Right forelimb (tissue), 1 donor: ENCODE measurements around the gene ARHGEF28.

Experiments used
- DNase-seq: peaks from one replicate; pipeline ENCODE4 v3.0.0-alpha.2; 2018

ARHGEF28 gene

GRCh38 chr5:73789851-73790281, 163.9 kb downstream of the ARHGEF28 start:
- no peak for DNase-seq

GRCh38 chr5:73791389-73791788, 165.4 kb downstream of the ARHGEF28 start:
- DNase-seq, result no peak

GRCh38 chr5:73792687-73793320, 166.8 kb downstream of the ARHGEF28 start:
- peak; percentile 76 for DNase-seq

- no peak for DNase-seq
Measured at GRCh38 chr5:73793911-73794310, 167.9 kb downstream of the ARHGEF28 start.

DNA sequence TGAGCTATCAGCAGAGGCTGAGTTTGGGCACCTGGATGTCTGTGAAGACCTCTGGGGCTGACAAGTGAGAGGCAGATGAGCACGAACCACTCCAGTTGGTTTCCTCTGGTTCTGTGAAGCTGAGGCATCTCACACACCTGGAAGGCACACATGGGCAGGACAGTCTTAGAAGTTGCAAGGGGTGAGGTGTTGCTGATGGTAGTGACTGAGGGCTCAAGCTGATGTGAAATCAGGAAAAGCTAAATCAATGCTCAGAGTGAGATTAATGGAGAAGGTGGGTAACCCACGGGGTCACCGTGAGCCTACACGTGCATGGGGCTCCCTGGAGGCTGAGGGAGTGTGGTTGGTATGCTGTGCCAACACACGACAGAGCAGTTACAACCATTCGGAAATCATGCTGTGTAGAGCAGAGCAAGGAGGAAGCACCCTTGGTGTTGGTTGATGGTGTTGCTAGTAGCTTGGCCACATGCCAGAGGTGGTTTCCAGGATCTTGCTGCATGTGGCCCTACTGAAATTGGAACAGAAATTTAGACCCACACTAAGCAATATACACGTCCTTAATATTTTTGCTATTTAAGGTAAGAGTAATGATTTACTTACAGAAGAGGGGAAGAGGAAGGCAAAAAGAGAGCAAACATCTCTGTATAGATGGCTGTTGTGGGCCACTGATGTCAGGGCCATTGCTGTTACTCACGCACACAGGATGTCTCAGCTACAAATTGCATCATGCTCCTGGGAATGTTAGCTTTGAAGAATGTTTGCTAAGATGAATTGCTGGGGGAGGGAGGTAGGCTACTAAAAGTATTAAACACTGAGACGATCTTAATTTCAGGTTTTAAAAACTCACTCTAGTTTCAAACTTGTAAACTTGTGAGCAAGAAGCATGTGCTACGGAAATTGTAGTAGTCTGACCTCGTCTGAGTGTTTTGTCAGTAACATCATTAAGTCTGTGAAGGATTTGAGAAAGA, 170.5 kb downstream of the ARHGEF28 start:
- no peak for DNase-seq

DNA sequence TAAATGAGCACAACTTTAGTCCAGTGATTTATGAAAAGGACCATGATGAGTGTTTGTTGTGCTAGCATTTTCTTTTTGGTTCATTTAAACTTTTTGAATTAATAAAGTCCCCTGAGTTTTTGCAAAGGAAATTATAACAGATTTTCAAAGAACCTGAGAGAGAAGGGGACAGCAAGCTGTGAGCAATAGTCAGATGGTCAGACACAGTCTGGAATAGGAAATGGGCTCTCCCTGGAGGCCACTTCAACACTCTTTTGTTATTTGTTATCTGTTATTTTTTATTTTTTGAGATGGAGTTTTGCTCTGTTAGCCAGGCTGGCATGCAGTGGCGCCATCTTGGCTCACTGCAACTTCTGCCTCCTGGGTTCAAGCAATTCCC, 171.1 kb downstream of the ARHGEF28 start:
- no peak for DNase-seq

GRCh38 chr5:73799401-73799972, 173.5 kb downstream of the ARHGEF28 start:
- DNase-seq, result no peak

GRCh38 chr5:73801686-73802085, 175.7 kb downstream of the ARHGEF28 start:
- no peak for DNase-seq

- DNase-seq, result no peak
Measured at GRCh38 chr5:73805449-73805848, 179.5 kb downstream of the ARHGEF28 start.

GRCh38 chr5:73808911-73809310, 182.9 kb downstream of the ARHGEF28 start:
- no peak for DNase-seq

GRCh38 chr5:73810429-73810828, 184.4 kb downstream of the ARHGEF28 start:
- DNase-seq, result no peak

GRCh38 chr5:73812457-73812856, 186.5 kb downstream of the ARHGEF28 start:
- DNase-seq, result no peak

DNA sequence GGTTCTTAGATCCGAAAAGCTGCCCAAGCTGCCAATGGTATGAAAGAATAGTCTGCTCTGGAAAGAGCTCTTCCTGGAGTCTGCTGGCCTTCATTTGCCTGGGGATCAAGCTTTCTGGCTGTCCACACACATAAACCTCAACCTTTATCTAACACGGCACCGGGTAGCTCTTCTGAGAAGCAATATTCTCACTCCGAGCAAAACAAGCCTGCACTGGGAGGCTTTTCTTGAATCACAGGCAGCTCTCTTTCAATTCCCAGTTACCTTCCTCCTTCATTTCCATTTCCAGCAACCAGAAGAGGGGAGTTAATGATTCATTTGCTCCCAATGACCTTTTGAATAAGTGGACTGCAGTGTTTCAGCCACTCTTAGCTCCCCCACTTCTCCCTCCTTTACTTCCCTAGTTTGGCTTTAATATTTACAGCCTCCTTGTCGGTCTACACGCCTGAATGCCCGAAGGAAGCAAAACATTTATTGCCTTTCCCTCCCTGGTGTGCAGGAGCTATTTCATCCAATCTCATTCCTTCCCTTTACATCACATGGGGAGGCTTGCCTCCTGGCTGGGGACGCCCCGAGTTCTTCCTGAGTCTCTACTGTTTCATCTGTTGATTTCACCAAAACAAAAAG, 187.1 kb downstream of the ARHGEF28 start:
- no peak for DNase-seq

- no peak for DNase-seq
Measured at GRCh38 chr5:73814233-73814846, 188.3 kb downstream of the ARHGEF28 start.

- no peak for DNase-seq
Measured at GRCh38 chr5:73815631-73816030, 189.6 kb downstream of the ARHGEF28 start.

DNA sequence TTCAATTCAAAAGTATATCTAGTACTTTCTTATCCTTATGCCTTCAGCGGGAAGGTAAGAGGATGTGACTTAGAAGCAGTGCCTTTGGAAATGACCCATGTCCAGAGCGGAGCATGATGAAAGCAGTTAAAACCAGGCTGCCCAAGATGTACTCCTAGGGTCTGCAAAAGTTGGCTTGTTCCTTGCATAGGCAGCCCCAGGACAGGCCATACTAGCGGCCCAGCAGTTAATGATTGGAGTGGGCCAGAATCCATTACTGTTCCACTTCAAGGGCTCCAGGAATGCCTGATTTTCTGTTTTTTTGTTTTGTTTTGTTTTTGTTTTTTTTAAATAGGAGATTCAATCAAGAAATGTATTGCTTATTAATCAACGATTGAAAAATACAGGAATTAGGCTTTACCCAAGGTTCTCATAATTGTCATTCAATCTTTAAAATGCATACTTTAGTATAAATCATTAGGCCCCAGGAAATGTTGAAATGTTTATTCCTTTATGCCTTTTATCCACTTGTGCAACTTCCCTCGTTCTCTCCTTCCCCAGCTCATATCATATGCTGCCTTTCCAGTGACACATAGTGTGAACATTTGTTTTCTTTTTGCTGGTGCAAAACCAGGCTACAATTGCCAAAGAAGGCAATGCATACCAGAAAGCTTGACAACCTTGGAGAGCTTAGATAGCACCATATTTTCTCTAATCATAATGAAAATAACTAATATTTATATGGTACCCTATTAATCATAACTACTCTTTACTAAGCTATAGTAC, 190.8 kb downstream of the ARHGEF28 start:
- no peak for DNase-seq

GRCh38 chr5:73818357-73818756, 192.4 kb downstream of the ARHGEF28 start:
- no peak for DNase-seq

DNA sequence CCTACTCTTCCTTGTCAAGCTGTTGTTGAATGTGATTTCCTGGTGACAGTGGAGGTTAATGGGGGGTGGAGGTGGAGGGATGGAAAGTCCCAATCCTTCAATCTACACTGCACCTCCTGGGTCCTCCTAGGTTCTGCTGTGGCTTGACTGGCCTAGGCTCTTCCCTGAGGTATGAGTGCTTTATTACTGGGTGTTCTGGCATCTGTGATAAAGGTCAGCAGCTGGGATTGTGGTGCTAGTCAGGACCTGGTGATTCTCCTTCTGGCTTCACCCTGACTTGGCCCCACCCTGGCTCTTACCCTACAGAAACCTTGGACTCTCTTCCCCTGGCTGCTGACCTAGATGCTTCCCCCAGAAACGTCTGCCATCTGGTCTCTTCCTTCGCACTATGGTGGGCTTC, 194.3 kb downstream of the ARHGEF28 start:
- no peak for DNase-seq

GRCh38 chr5:73821003-73821402, 195.0 kb downstream of the ARHGEF28 start:
- no peak for DNase-seq

GRCh38 chr5:73822278-73822988, 196.4 kb downstream of the ARHGEF28 start:
- no peak for DNase-seq

DNA sequence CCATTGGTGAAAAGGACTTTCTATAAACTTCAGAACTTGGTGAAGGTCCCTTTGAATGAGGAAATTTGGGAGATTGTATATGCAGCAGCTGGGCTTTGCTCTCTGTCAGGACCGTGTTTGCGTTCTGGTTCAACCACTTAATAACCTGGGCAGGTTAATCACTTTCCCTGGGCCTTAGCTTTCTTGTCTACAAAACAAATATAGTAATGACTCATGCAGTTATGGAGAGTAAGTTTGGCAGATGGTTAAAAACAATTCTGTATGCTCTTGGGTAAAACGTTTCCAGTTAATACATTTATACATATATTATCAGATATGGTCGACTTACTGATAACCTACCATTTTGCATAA, 197.0 kb downstream of the ARHGEF28 start:
- DNase-seq, result no peak
